CD4-positive, alpha-beta T cell treated with Interferon alpha-2 for 1 hour (primary cell): ENCODE results near the gene KAZN.
A peak's percentile ranks its signal among the peaks of the same experiment; 100 is the strongest.
"Not testable (repeated sequence)": the region's sequence is repeated elsewhere in the genome, so short reads cannot be mapped to it uniquely, and the experiment has no call there.

Experiments
- DNase-seq, 2 donors: peaks; one replicate each; pipeline ENCODE4 v3.0.0-alpha.2; 2020 to 2022

The KAZN gene

DNA sequence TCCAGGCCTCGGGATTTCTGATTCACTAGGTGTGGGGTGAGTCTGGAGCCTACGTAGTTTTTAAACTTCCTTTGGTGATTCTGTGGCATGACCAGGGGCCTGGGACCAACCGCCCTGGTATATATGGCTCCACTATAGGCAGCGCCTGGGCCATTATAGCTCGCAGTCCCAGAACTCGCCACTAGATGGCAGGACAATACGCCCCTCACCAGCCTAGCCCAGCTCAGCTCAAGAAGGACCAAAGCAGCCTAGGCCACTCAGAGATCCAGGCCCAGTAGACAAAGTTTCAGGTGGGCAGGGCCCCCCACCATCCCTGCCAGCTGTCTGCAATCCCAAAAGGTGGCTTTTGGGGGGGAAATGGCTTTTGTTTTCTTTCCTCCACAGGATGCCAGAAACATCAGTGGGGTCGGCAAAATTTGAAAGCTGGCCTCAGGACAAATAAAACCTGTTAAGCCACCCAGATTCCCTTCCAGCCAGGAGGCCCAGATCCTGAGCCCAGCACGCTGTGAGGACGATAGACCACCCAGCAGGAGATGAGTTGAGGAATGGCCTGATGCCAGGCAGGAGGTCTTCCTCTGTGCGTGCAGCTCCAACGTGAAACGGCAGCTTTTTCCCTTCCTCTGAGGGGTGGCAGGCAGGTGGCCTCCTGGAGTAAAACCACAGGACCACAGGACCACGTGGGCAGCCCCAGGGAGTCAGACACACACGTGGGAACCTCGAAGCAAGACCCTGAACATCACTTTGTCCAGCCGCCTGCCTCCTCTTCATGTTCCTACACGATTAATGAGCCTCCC is 530.2 kb downstream of the KAZN start:
- peak; percentile 51 to 67 for DNase-seq

DNA sequence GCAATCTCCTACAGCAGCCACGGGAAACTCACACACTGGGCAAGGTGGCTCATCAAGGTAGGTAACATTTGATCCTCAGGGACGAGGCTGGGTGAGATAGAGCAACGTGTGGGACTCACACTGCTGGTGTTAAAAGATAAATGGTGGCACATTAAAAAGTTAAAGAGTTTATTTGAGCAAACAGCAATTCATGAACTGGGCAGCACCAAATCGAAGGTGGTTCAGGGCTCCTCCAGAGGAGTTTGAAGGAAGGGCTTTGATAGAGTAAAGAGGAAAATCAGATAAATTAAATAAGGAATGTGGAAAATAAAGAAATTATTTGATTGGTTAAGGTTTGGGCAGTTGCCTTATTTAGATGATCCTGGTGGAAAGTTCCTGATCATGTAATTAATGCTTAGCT is 531.5 kb downstream of the KAZN start:
- no peak for DNase-seq

DNA sequence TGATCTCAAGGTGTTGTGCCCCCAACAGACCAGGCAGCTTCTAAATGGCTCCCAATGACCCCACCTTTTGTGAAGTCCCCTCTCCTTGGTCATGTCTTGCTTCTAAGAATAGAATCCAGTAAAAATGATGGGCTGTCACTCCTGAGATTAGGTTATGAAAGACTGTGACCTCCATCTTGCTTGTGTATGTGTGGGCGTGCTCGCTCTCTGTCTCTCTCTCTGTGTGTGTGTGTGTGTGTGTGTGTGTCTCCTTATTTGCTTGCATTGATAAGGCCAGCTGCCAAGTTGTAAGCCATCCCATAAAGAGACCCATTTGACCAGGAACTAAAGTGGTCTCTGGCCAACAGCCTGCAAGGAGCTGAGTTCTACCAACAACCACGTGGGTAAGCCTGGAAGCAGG is 532.1 kb downstream of the KAZN start:
- no peak for DNase-seq

DNA sequence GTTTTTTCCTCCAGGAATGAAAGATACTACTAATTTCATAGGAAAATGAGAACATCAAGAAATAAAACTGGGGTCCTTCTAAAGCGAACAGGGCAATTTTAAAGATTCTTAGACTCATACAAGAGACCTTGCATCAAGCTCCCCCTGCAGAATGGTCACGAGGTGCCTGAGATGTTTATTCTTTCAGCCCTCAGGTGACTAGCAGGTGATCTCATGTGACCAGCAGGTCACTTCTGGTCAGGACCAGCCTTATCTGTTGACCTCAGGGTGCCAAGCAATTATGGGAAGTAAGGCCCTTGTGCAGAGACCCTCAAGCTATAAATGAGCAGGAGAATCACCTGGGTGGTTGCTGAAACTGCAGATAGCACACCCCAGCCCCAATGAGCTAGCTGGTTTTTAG is 534.5 kb downstream of the KAZN start:
- no peak for DNase-seq

DNA sequence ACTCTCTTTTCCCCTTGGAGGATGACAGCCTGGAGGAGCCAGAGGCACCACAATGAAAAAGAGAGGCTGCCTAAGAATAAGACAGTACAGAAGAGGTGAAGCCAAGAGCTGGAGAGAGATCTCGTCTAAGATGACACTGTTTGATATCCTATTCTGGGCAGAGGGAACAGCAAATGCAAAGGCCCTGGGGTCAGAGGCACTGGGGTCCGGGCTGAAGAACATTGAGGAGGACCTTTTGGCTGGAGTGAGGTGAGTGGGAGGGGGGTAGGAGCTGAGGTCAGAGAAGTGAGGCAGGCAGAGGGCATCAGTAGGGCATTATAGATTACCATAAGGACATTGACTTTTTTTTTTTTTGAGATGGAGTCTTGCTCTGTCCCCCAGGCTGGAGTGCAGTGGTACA is 535.8 kb downstream of the KAZN start:
- DNase-seq: no peak

- DNase-seq: not testable (repeated sequence)
Measured at GRCh38 chr1:15135604-15136003, 537.1 kb downstream of the KAZN start.

DNA sequence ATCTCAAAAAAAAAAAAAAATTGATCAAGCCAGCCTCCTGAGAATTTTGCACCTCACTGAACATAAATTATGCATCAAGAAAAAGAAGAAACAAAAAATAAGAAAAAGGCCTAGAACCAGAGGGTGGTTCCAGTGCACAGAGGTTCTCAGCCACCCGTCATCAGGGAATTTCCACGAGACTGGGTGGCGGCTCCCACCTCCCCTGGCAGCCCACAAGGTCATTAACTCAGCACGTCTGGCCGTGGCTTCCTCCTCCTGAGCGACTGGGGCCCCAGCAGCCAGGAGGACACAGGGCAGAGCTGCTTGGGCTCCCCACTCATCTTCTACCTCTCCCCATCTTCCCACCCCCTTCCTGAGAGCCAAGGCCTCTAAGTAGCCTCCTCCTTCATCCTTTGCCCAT is 539.3 kb downstream of the KAZN start:
- DNase-seq: peak in 1 of 2 donors; percentile 36

- no peak for DNase-seq
Measured at GRCh38 chr1:15139654-15140350, 541.3 kb downstream of the KAZN start.

DNA sequence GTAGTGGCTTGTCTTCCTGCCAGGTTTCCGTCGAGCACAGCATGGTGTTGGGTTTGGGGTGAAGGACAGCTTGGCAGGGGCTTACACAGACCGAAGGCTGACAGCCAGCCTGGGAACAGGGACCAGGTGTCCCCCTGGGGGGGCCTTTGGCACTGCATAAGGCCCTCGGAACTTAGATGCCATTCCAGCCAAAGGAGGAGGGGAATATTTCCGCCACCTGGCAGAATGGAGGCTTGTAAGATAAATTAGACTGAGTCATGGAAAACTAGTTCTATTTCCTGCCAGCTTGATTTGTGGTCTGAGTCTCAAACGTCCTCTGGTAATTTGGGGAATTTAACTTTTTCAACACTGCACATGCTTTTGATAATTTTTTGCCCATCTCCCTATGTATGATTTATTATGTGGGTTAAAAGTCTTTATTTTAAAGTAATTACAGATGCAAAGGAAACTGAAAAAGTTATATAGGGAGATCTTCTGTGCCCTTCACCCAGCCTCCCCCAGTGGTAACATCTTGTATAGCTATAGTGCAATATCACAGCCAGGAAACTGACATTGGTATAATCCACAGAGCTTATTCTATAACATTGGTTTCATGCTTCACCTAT is 543.6 kb downstream of the KAZN start:
- DNase-seq: no peak

- no peak for DNase-seq
Measured at GRCh38 chr1:15145327-15145726, 546.8 kb downstream of the KAZN start.

GRCh38 chr1:15146142-15146680 is 547.7 kb downstream of the KAZN start:
- DNase-seq: no peak

- DNase-seq: peak; percentile 9 to 18
Measured at GRCh38 chr1:15146971-15147376, 548.5 kb downstream of the KAZN start.

DNA sequence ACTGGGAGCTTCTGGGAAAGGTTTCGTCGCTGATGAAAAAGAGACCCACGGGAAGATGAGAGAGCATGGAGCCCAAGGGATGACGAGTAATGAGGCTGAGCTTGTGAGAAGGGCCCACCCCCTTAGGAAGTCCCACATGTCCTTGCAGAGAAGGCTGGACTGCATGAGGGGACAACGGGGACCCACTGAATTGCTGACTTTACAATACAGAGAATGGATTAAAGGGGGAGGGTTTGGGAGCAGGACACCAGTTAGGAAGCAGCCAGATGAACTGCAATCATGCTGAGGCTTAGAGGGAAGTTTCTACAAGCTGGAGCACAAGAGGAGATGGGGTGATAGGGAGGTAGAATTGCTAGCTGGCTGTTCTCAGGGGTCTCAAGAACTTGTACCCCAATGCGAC is 549.5 kb downstream of the KAZN start:
- DNase-seq: no peak

GRCh38 chr1:15148475-15148874 is 550.0 kb downstream of the KAZN start:
- no peak for DNase-seq

- DNase-seq: no peak
Measured at GRCh38 chr1:15148941-15149340, 550.5 kb downstream of the KAZN start.

DNA sequence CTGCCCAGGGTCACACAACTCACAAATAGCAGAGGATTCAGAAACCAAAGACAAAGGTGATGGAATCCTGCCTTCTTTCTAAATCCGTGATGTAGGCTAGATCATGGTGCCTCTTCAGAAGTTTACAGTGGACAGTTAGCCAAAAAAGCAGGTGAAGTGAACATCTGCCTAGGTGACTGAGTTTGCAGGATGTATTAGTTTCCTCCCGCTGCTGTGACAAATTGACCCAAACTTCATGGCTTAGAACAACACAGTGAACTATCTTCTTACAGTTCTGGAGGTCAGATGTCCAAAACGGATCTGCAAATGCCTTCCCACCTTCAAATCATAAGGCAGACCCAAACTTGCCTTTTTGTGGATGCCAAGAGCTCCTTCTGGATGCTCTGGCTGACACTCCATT is 551.9 kb downstream of the KAZN start:
- DNase-seq: no peak

DNA sequence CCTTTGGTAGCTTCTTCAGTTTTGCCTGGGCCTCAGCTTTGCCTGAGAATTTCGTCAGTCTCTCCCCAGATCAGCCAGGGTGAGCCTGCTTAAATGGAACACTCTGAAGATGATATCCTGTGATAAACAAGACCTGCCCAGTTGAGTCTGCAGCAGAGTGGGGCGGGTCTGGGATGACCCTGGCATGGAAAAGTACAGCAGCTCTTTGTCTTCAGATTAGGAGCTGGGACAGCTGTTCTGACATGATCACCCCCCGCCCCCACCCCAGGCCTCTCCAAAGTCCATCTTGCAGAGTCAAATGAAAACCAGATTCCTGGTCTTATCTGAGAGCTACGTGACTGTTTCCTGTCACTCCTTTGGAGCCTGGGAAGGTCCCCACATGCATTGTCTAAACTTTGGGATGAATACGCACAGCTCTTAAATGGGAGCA is 552.9 kb downstream of the KAZN start:
- no peak for DNase-seq

DNA sequence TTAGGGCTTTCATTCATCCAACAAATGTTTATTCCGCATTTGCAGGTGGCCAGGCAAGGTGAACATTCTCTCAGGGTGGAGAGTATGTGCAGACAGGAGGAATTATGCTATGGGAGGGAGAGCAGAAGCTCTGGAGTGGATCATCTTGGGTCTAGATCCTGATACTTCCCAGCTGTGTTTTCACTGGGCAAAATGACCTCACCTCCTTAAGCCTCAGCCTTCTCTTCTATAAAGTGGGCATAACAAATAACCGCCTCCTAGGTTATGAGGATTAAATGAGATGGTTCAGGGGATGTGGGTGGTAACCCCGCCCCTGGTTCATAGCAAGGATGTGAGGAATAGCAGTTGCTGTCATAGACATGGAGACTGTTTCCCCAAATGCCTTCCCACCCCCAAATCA is 553.4 kb downstream of the KAZN start:
- DNase-seq: no peak

DNA sequence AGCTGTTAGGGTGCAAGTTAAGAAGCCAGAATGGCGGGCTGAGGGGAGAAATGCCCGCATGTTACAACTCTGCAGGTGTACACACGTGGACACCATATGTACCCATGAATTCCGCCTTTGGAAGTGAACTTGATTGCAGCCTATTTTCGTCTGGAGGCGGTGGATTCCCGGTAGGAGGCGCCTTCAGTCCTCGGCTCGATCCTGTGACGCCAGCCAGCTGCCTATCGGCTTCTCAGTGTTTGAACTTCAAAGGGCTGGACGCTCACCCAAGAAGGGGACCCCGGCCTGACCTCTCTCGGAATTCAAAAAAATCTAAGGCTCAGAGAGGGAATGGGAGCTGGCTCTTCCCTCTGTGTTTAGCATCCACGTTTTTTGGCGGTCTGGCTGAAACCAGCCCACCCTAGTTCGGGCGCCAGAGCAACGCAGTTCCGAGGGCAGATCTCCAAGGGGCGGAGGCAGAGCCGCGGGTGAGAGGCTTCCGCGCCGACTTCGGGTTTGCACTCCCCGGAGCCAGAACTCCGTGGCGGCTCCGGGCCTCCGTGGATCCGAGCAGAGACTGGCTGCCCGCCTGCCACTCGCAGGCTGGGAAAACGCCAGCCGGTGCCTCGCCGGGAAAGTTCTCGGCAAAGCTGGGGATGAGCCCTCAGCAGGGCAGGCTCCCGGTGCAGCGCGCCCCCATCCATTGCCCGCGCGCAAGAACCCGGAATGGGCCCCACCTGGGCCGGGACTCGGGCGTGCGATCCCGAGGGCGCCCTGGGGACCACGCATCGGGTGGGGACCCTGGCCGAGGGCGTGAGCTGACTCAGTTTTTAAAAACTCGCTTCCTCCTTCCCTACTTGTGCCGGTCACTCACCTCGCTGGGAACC is 554.1 kb downstream of the KAZN start:
- peak; percentile 7 to 21 for DNase-seq

DNA sequence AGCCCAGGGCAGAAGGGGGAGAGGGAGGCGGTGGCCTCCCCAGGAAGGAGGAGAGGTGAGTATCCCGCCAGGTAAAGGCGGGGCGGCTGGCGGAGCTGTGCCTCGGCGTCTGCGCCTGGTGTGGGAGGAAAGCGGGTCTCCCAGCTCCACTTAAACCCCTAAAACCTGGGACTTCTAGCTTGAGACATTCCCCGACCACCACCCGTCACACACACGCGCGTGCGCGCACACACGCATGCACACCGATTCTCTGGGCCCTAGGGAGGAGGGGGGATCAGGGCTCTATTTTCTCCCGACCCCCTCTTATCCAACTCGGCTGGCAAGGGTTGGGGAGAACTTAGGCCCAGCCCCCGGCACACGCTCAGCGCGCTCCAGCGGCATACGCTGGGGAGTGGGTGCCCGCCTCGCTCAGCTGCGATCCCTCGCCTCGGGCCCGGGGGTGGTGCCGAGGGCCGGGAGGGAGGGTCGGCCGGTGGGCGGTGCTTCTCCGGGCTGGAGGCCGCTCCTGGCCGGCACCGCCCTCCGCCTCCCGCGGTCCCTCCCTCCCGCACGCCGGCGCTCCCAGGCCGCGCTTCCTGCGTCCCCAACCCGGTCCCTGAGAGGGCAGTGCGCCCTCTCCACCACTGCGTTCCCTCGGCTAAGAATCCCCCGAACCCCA is 554.8 kb downstream of the KAZN start, which contains the start of gene TMEM51:
Gene TMEM51 (plus strand): TSS at position 564 of the 658 bp plus-strand sequence. CDS start 61,341 bp downstream, outside the sequence.
- DNase-seq: no peak

DNA sequence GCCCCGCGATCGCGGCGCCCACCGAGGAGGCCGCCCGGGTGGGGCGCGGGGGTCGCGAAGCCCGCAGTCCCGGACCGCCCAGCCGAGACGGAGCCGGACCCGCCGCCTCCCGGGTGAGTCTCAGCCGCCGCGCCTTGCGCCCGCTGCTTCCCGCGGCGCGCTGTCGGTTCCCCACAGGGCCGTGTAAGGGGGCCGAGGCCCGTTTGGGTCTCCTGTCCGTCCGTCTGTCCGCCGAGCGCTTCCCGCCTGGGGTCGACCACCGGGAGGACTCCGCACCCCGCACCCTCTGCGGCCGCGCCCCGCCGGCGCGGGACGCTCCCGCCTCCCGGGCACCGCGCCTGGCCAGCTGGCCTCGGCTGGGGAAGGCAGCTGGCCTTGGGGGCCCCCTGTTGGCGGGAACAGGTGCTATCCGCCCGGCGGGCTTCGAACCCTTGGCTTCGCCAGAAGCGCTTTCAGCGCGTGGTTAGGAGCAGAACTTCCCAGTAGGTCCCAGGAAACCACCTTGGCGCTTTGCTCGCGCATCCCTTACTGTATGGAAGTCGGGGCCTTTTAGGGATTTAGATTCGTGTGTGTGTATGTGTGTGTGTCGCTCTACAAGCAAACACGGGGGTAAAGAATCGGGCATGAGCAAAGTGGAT is 555.5 kb downstream of the KAZN start:
- peak; percentile 18 for DNase-seq
